Esophagus squamous epithelium (tissue), 4 donors: ENCODE data around the gene ERF.

Source experiments
- POLR2A ChIP-seq, 4 donors: fragments of 450-650 bp; IDR thresholded peaks; one replicate each; pipeline ENCODE4 v1.6.1; 2017; ENCODE audit warnings: antibody characterized with exemption in 4 of 4, mild to moderate bottlenecking in 4 of 4, moderate library complexity in 3 of 4
- TF ChIP-seq, protein P1 (sequence below), 6 experiments: fragments of 450-650 bp in 4 of 6; fragments of 200-600 bp in 2 of 6; sonication (generic) in 2 of 6; IDR thresholded peaks; one replicate each; pipeline ENCODE4 v1.5.1; 2016 to 2019; ENCODE audit warnings: antibody characterized with exemption in 6 of 6, mild to moderate bottlenecking in 4 of 6, moderate library complexity in 4 of 6

DNA sequence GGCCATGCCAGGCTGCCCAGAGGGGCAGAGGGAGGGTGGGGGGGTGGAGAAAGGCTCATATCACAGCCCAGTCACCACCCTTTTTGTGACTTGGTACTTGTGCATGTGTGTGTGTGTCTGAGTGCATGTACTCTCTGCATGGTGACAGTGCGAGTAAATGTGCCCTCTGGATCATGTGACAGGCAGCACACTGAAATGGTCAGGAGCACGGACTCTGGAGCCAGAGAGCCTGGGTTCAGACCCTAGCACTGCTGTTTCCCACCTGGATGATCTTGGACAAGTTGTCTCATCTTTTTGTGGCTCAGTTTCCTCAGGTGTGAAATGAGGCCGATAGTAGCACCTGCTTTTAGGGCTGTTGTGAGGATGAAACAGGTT lies 16.1 kb upstream of the ERF start:
- TF ChIP-seq, protein P1, sequence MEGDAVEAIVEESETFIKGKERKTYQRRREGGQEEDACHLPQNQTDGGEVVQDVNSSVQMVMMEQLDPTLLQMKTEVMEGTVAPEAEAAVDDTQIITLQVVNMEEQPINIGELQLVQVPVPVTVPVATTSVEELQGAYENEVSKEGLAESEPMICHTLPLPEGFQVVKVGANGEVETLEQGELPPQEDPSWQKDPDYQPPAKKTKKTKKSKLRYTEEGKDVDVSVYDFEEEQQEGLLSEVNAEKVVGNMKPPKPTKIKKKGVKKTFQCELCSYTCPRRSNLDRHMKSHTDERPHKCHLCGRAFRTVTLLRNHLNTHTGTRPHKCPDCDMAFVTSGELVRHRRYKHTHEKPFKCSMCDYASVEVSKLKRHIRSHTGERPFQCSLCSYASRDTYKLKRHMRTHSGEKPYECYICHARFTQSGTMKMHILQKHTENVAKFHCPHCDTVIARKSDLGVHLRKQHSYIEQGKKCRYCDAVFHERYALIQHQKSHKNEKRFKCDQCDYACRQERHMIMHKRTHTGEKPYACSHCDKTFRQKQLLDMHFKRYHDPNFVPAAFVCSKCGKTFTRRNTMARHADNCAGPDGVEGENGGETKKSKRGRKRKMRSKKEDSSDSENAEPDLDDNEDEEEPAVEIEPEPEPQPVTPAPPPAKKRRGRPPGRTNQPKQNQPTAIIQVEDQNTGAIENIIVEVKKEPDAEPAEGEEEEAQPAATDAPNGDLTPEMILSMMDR (IDR thresholded peaks at IDR 0.05) = no peak
- no peak for TF ChIP-seq POLR2A (IDR thresholded peaks at IDR 0.05)
